ENCODE measurements around the gene TAF5L.

TAF5L gene

DNA sequence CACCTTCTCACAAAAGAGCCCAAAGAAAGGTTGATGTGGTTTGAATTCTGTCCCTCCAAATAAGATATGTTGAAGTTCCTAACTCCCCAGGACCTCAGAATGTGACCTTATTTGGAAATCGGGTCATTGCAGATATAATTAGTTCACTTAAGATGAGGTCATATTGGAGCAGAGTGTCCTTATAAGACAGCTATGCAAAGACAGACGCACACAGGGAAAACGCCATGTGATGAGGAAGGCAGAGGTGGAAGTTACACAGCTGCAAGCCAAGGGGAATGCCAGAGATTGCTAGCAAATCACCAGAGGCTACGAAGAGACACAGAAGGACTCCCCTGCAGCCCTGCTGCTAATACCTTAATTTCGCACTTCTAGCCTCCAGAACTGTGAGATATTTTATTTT is 62.2 kb downstream of the TAF5L start:
- no peaks in the 10 kb centered on the region for H3K9me2 ChIP-seq (replicated peaks; ENCODE audit: low read depth, low read length)
- no peaks in the 10 kb centered on the region for H4K20me1 ChIP-seq (ENCODE audit: insufficient read depth, low read length, poor library complexity, severe bottlenecking)
- H3K4me1 ChIP-seq (ENCODE audit: insufficient read depth, low read length, poor library complexity, severe bottlenecking) = no peaks in the 10 kb centered on the region
- no peak overlapping the region for H3K9ac ChIP-seq (ENCODE audit: low read depth, low read length, poor library complexity, severe bottlenecking)
- no peak overlapping the region for H3K4me3 ChIP-seq (ENCODE audit: low read length, poor library complexity, severe bottlenecking)
- H2AFZ ChIP-seq (ENCODE audit: low read length) = no peak overlapping the region
- no peak for TF ChIP-seq EZH2phosphoT487 (IDR thresholded peaks at IDR 0.05; ENCODE audit: borderline replicate concordance)
- TF ChIP-seq, protein P1, sequence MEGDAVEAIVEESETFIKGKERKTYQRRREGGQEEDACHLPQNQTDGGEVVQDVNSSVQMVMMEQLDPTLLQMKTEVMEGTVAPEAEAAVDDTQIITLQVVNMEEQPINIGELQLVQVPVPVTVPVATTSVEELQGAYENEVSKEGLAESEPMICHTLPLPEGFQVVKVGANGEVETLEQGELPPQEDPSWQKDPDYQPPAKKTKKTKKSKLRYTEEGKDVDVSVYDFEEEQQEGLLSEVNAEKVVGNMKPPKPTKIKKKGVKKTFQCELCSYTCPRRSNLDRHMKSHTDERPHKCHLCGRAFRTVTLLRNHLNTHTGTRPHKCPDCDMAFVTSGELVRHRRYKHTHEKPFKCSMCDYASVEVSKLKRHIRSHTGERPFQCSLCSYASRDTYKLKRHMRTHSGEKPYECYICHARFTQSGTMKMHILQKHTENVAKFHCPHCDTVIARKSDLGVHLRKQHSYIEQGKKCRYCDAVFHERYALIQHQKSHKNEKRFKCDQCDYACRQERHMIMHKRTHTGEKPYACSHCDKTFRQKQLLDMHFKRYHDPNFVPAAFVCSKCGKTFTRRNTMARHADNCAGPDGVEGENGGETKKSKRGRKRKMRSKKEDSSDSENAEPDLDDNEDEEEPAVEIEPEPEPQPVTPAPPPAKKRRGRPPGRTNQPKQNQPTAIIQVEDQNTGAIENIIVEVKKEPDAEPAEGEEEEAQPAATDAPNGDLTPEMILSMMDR (conservative IDR thresholded peaks at IDR 0.05; ENCODE audit: low read length) = no peak
- H3K36me3 ChIP-seq (ENCODE audit: insufficient read depth, low read length) = no peaks in the 10 kb centered on the region
- no peak overlapping the region for H3K4me2 ChIP-seq (ENCODE audit: low read depth, low read length, poor library complexity, severe bottlenecking)
- no peaks in the 10 kb centered on the region for H3K27me3 ChIP-seq (ENCODE audit: insufficient read depth, low read length, poor library complexity, severe bottlenecking)
- no peaks in the 10 kb centered on the region for H3K9me3 ChIP-seq (ENCODE audit: insufficient read depth, low read depth, low read length)
- no peaks in the 10 kb centered on the region for H3F3A ChIP-seq (ENCODE audit: low read depth)
- H3K79me2 ChIP-seq (ENCODE audit: insufficient read depth, low read length) = no peaks in the 10 kb centered on the region

DNA sequence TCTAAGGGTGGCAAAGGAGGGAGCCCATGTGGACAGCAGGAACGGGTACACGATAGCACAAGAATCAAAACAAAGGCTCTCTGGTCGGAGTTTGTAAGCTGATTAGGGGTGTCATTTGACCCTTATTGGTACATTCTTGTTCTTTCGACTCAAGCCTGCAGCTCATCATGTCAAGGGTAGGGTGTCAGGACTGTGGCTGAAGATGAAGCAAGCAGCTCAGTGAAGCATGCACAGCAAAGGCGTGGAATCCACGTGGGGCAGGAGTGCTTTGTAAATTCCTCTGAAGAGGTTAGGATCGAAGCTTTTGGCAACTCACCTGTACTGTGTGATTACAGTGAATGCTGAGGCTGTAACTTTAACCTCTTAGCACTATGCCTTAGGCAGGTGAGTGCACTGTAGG is 62.7 kb downstream of the TAF5L start:
- Histone ChIP-seq H3F3A (ENCODE audit: low read depth) (no peaks in the 10 kb centered on the region), H2AFZ (ENCODE audit: low read length) (no peak overlapping the region), H3K79me2 (ENCODE audit: insufficient read depth, low read length) (no peaks in the 10 kb centered on the region)

DNA sequence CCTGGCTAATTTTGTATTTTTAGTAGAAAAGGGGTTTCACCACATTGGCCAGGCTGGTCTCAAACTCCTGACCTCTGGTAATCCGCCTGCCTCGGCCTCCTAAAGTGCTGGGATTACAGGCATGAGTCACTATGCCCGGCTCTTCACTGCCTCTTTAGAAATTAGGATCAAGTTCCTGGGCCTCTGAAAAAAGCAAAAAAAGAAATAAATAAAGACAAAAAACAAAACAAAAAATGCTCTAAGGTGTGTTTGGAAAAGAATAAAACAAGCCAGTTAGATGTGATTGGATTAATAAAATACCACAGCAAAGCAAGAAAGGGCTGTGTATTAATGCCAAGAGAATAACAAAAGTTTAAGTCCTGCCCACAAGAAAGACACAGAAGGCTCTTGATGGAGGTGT is 63.2 kb downstream of the TAF5L start:
- Histone ChIP-seq H3K9ac (ENCODE audit: low read depth, low read length, poor library complexity, severe bottlenecking) (no peak overlapping the region), H3K4me2 (ENCODE audit: low read depth, low read length, poor library complexity, severe bottlenecking) (no peak overlapping the region)

More for the DNA sequence above, 62.7 kb downstream of the TAF5L start:
- H3K36me3 ChIP-seq (ENCODE audit: insufficient read depth, low read length) = no peaks in the 10 kb centered on the region
- no peak overlapping the region for H3K4me2 ChIP-seq (ENCODE audit: low read depth, low read length, poor library complexity, severe bottlenecking)
- no peak overlapping the region for H3K9ac ChIP-seq (ENCODE audit: low read depth, low read length, poor library complexity, severe bottlenecking)
- H3K27me3 ChIP-seq (ENCODE audit: insufficient read depth, low read length, poor library complexity, severe bottlenecking) = no peaks in the 10 kb centered on the region
- no peaks in the 10 kb centered on the region for H3K4me1 ChIP-seq (ENCODE audit: insufficient read depth, low read length, poor library complexity, severe bottlenecking)
- H4K20me1 ChIP-seq (ENCODE audit: insufficient read depth, low read length, poor library complexity, severe bottlenecking) = no peaks in the 10 kb centered on the region
- TF ChIP-seq EZH2phosphoT487 (IDR thresholded peaks at IDR 0.05; ENCODE audit: borderline replicate concordance) = no peak
- TF ChIP-seq, protein P1 (conservative IDR thresholded peaks at IDR 0.05; ENCODE audit: low read length) = no peak
- H3K9me3 ChIP-seq (ENCODE audit: insufficient read depth, low read depth, low read length) = no peaks in the 10 kb centered on the region
- no peak overlapping the region for H3K4me3 ChIP-seq (ENCODE audit: low read length, poor library complexity, severe bottlenecking)
- H3K9me2 ChIP-seq (replicated peaks; ENCODE audit: low read depth, low read length) = no peaks in the 10 kb centered on the region

More for the DNA sequence above, 63.2 kb downstream of the TAF5L start:
- Histone ChIP-seq H3K4me3 (ENCODE audit: low read length, poor library complexity, severe bottlenecking) (no peak overlapping the region), H3K79me2 (ENCODE audit: insufficient read depth, low read length) (no peaks in the 10 kb centered on the region), H3K27me3 (ENCODE audit: insufficient read depth, low read length, poor library complexity, severe bottlenecking) (no peaks in the 10 kb centered on the region), H2AFZ (ENCODE audit: low read length) (no peak overlapping the region), H3K36me3 (ENCODE audit: insufficient read depth, low read length) (no peaks in the 10 kb centered on the region), H3K9me3 (ENCODE audit: insufficient read depth, low read depth, low read length) (no peaks in the 10 kb centered on the region), H3F3A (ENCODE audit: low read depth) (no peaks in the 10 kb centered on the region), H3K9me2 (replicated peaks; ENCODE audit: low read depth, low read length) (no peaks in the 10 kb centered on the region), H3K4me1 (ENCODE audit: insufficient read depth, low read length, poor library complexity, severe bottlenecking) (peaks cover 1% of the 10 kb centered on the region), H4K20me1 (ENCODE audit: insufficient read depth, low read length, poor library complexity, severe bottlenecking) (no peaks in the 10 kb centered on the region)
- TF ChIP-seq EZH2phosphoT487 (IDR thresholded peaks at IDR 0.05; ENCODE audit: borderline replicate concordance) = no peak
- TF ChIP-seq, protein P1 (conservative IDR thresholded peaks at IDR 0.05; ENCODE audit: low read length) = no peak

All from Loucy (cell line).